Skeletal muscle cell (primary cell): ENCODE data around the gene OPTC.
A peak's percentile ranks its signal among the peaks of the same experiment; 100 is the strongest.

ENCODE experiments used
- DNase-seq: peaks from one replicate; pipeline ENCODE4 v3.0.0-alpha.2; 2010; ENCODE audit warnings: low read depth
- H3K4me3 ChIP-seq: 2 replicates; pipeline ENCODE4 v1.5.1; 2011; ENCODE audit warnings: low read depth, mild to moderate bottlenecking, control low read depth, low read length, moderate library complexity

OPTC gene

DNA sequence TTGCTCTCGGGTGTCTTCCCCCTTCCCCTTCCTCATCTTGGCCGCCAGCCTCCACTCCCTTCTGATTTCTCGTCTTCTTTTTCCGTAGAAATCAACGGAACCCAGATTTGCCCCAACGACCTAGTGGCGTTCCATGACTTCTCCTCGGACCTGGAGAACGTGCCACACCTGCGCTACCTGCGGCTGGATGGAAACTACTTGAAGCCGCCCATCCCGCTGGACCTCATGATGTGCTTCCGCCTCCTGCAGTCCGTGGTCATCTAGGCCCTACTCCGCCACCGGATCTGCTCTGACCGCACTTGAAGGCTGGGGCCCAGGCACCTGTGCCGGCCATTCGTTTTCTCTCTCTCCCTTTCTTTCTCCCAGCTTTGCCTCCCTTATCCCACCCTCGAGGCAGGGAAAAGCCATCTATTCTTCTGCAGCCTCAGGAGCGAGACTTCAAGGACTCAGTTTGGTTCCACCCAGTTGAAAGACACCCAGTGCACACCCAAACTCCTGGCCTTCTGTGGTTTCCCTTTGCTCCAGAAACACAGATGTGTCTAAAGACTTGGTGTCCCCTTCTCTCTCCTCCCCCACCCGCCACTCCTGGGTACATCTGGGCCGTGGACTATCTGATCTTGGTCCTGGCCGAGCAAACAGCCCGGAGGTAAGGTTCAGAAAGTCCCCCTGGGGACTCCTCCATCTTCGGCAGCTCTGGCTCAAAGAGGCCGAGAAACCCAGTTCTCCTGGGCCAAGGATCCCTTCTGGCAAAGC lies 7.2 kb upstream of the OPTC start:
- DNase-seq: no peak
- H3K4me3 ChIP-seq: peak overlapping the region; percentile 43

DNA sequence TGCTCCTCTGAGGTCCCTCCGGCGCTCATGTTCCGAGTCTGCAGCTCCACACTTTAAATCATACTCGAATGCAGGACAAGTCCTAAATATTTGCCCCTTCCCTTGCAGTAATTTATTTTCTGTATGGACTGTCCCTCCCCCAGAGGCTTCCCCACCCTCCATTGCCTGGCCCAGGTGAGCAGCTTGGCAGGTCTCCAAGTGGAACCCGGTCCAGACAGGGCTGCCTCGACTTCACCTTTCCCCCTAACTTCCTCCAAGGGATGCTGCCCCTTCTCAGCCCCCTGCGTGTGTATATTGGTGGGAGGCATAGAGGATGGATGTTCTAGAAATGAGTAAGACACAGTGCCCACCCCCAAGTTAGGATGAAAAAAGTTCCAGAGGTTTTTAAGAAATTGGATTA lies 5.4 kb upstream of the OPTC start:
- H3K4me3 ChIP-seq: no peak overlapping the region
- no peak for DNase-seq

DNA sequence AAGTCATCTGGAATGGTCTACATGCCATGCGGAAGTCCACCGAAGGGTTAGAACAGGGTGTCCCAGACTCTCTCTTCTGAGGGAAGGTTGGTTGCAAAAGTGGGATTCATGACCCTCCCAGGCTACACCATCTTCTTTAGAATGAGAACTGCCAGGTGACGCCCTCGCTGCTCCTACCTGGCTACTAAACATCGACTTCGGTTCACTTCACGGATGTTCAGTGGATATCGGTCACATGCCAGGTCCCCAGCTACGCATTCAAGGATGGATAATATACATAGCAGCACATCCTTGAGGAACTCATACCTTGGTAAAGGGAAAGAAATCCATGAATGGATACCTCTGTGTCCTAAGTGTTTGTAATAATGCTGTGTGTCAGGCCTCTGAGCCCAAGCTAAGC lies 3.3 kb upstream of the OPTC start:
- no peak overlapping the region for H3K4me3 ChIP-seq
- no peak for DNase-seq

DNA sequence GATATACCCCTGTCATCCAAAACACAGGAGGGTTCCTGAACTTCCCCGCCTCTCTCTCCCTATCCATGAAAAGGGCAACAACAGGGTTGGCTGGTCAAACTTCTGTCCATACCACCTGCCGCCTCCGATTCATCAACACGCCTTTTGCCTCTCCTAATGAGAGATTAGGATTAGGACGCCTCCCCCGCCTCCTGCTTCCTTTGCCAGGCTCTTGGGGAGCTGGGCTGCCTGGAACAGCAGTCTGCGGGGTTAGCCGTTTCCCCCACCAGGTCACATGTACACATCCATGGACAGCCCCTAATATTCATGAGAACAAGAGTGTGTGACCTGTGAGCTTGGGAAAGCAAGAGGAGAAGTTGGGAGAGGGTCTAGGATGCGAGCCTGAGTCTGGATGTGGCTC lies 2.3 kb upstream of the OPTC start:
- no peak overlapping the region for H3K4me3 ChIP-seq
- no peak for DNase-seq

DNA sequence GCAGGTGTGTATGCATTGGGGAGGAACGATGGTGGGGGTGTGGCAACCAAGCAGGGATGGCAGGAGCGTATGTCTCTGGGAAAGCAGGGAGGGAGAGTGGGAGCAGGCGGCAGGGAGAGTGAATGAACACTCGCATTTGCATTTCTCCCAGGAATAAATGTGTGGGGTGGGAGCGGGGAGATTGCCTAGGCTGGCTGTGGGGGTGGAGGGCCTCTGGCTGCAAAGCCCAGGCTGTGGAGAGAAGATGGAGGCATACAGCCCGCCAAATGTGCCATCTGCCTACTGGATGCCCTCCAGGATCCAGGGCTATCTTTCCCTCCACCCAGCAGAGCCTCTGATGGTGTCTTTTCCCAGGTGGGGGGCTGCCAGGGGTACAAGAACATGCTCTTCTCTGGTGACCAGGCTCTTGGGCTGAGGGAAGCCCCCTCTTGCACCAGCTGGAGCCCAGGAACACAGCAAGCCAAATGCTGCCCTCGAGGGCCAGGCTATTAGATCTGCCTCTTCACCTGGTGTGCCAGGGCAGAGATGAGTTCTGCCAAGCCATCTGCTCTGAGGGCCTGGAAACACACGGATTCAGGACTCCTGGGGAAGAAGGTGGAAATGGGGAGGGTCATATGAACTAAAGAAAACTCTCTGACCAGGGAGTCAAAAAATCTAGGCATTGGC lies 1.7 kb upstream of the OPTC start:
- DNase-seq: no peak
- no peak overlapping the region for H3K4me3 ChIP-seq

DNA sequence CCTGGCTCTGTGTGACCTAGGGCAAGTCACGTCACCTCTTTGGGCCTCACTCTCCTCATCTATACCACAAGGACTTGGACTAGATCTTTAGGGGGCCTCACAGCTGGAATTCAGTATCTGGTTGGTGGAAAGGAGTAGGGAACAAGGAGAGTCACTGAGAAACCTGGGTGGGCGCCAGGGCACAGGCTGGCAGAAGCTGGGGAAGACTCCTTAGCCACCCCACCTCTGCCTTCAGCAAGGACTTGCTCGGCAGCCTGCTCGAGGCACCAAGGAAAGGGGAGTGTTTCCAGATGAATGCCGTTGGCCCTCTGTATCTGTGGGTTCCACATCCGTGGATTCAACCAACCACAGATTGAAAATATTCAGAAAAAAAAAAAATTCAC lies 1.2 kb upstream of the OPTC start:
- no peak for DNase-seq

DNA sequence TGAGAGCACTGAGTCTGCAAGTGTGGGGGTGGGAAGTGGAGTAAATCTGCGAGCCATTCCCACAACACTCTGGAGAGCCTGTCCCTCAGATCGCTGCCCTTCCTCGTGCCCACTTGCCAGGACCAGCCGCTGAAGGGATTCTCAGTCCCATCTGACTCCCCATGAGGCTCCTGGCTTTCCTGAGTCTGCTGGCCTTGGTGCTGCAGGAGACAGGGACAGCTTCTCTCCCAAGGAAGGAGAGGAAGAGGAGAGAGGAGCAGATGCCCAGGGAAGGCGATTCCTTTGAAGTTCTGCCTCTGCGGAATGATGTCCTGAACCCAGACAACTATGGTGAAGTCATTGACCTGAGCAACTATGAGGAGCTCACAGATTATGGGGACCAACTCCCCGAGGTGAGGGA lies 1.9 kb downstream of the OPTC start:
- no peak overlapping the region for H3K4me3 ChIP-seq
- no peak for DNase-seq

More for the DNA sequence above, 1.2 kb upstream of the OPTC start:
- H3K4me3 ChIP-seq: no peak overlapping the region

DNA sequence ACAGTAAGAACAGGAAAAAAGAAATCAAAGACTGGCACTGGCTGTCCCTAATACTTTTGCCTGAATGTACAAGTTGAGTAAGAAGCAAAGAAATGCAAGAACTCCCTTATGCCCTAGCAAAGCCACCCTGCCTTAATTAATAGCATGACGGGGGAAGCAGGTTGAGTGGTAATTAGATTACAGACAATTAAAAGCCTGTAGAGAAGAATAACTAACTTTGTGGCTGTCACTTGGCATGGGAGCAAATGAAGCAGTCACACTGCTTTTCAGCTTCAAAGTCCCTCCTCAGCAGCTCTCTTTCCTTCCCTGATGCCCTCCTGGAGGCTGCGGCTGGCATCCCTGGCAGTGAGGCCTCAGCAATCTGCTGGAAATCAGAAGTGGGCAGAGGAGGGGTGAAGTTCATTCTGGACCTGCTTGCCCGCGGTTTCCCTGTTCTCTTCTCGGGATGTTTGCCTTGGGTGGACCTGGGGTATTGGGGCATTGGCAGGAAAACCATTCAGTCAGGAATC lies 3.4 kb downstream of the OPTC start:
- H3K4me3 ChIP-seq: no peak overlapping the region

DNA sequence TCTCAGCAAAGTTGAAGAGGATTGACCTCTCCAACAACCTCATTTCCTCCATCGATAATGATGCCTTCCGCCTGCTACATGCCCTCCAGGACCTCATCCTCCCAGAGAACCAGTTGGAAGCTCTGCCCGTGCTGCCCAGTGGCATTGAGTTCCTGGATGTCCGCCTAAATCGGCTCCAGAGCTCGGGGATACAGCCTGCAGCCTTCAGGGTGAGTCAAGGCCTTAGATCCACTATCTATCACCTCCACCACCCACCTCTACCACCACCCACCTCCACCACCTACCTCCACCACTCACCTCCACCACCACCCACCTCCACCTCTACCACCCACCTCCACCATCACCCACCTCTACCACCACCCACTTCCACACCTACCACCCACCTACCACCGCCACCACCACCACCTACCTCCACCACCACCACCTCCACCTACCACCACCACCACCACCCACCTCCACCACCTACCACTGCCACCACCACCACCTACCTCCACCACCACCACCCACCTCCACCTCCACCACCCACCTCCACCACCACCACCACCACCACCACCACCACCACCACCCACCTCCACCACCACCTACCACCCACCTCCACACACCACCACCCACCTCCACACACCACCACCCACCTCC lies 5.8 kb downstream of the OPTC start:
- DNase-seq: no peak
- no peak overlapping the region for H3K4me3 ChIP-seq

More for the DNA sequence above, 3.4 kb downstream of the OPTC start:
- DNase-seq: no peak

DNA sequence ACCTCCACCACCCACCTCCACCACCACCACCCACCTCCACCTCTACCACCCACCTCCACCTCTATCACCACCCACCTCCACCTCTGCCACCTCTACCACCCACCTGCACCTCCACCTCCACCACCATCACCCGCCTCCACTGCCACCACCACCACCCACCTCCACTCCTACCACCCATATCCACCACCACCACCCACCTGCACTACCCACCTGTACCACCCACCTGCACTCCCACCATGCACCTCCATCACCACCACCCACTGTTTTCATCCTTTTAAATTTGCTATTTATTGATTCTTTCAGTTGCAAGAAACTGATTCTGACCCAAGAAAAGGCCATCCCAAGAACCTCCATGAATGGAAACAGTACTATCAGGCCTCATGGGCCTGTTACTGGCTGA lies 6.3 kb downstream of the OPTC start:
- DNase-seq: no peak
- no peak overlapping the region for H3K4me3 ChIP-seq

DNA sequence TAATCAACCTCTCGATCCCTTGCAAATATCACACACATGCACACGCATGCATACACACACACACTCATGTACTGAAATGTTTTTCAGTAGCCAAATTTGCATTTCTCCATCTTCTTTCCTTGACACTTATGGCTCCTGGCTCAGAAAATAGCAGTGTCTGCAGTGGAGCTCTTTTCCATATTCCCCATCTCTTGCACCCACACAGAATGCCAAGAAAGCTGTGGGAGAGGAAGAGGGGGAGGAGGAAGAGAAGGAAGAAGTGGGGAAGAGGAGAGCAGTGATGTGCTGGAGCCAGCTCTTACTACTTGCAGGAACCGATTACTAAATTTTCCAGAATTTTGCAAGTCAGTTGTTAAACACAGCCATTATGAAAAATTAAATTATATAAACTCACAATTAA lies 9.9 kb downstream of the OPTC start:
- no peak for DNase-seq
- no peak overlapping the region for H3K4me3 ChIP-seq

DNA sequence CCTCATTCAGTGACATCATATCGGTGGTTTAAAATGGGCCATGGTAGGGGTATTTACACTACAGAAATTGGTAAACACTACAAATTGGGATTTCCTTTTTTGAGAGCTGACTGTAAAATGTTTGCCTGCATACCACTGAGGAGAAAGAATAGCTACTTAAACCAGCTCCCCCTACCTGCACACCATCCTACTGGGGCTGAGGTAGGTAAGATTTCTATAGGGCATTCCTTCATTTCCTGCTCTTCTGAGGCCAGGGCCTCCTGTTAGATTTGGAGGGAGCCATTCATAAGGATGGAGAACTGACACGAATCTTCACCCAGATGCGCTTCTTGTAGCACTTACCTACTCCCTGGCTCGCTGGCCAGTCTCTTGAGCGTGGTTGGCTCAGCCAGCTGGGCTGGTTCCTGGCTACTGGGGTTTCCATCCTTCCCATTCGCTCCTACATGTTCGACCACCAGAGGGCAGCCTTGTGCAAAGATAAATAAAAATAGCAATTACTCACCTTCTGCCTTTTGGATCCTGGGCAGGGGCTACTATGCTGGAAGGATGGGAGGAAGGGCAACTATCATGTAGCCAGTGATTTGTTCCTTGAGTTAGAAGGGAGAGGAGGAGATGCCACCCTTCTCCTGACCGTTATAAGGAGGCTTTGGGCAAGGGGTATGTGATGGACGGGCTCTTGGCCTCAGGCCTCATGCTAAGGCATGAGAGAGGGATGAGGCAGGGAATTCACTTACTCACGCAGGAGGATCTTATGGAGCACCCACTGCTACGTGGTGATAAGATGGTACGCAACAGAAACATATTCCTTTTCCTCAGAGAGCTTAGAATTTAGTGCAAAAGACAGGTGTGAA lies 10.7 kb downstream of the OPTC start:
- H3K4me3 ChIP-seq: no peak overlapping the region
- DNase-seq: peak; percentile 38

DNA sequence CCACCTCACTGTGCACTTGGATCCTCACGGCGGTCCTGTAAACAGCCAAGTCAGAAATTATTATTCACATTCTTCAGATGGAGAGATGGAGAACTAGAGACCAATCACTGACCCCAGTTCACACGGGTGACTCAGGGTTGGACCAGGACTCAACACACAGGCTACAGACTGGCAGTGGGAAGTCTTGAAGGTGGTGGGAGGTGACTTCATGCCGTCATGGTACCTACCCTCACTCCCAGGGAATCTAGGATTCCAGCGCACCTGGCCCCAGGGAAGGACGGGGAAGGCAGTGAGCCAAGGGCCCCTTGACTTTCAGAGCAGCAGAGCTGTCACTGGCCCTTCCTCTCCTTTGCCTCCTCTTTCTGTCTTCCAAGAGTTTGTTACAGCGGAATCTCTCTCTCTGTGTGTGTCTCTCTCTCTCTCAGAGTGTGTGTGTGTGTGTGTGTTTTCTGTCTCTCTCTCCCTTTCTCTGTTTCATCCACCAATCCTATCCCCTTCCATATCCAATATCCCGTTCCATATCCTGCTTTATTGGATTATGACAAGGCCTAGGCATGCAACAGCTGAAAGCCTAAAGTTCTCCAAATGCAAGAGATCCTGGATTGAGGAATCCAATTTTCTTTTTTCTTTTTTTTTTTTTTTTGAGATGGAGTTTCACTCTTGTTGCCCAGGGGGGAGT lies 11.7 kb downstream of the OPTC start:
- no peak for DNase-seq
- no peak overlapping the region for H3K4me3 ChIP-seq

DNA sequence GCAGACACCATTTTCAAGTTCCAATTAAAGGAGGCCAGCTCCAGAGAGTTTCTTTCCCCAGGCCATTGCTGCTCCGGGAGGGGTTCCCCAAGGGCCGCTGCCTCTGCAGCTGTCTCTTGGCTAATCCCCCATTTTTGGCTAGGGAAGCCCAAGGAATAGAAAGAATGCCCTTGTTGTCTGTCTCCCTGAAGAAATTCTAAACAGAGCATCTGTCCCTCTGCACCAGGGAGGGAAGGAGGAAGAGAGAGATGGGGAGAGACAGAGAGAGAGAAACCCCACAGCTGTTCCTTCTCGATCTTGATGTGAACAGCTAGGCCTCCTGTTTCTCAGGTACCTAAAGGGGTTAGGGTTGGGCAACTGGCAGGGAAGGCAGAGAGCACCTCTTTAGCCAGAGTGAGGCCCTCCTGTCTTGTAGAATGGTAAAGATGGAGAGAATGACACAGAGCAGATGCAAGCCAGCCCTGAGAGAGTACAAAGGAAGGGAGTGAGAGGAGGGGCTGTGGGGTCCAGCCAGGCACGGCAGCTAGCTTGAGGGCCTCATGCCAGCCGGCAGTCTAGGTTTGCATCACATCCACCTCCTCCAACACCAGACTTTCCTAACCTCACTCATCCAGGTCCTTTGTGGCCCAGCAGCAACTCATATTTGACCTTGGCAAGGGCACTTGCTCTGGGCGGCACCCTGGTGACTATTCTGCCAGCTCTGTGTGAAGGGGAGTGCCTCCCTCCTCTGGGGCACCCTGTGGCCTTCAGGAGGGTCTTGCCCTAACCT lies 13.1 kb downstream of the OPTC start:
- H3K4me3 ChIP-seq: no peak overlapping the region
- DNase-seq: peak; percentile 19

DNA sequence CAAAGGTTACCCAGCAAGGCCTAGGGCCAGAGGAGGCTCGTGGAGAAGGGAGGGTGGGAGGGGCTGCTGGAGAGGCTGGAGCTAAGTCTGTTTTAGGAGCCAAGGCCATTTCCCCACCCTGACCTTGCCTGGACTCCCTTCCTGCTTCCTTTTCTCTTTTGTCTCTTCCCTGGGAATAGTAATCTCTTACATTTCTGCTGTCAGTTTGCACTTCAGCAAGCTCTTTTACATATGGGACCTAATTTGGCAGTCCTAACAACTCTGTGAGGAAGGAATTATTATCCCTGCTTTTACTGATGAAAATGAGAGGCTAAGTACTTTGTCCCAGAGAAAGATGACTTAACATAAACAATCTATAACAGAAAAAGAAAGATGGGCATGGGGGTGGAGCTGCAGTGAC lies 13.8 kb downstream of the OPTC start:
- no peak for DNase-seq
- no peak overlapping the region for H3K4me3 ChIP-seq

DNA sequence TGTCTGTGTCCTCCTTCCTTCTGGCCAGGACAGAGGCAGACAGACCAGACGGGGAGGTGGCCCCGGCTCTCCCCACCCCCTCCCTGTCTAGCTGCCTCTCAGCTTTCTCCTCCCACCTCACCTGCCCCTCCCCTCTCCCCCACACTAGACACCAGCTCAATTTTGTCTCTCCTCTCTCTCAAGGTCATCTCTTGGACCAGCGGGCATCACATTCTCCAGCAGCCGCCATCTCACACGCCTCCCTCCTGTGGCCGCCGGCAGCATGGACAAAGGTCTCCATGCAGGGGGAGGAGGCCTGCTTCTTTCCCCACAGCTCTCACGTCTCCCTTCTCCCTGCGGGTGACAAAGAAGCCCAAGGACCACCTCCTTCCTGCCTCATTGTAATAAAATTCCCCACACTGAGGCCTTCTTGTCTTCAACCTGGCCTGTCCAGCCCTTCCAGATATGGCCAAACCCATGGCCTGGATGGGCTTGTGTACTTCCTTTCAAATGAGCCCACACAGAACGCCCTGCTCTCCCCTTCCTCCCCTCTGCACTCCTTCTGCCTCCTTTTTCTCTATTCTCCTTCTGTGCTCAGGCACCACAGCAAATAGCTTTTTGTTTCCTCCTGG lies 14.6 kb downstream of the OPTC start:
- no peak for DNase-seq

DNA sequence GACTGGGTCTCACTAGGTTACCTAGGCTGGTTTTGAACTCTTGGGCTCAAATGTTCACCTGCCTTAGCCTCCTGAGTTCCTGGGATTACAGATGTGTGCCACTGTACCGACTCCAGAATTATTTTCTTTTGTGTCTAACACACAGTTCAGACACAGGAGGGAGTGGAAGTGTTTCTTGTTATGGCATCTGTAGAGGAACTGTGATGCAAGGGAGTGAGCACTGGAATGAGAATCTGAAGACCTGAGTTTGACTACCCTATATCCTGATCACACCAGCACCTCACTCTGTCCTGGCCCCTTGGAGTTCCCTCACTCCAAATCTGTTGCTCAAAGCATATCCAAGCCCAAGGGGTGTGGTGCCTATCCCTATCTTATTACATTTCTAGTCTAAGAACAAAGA lies 15.2 kb downstream of the OPTC start:
- H3K4me3 ChIP-seq: no peak overlapping the region
- DNase-seq: no peak

More for the DNA sequence above, 14.6 kb downstream of the OPTC start:
- no peak overlapping the region for H3K4me3 ChIP-seq

DNA sequence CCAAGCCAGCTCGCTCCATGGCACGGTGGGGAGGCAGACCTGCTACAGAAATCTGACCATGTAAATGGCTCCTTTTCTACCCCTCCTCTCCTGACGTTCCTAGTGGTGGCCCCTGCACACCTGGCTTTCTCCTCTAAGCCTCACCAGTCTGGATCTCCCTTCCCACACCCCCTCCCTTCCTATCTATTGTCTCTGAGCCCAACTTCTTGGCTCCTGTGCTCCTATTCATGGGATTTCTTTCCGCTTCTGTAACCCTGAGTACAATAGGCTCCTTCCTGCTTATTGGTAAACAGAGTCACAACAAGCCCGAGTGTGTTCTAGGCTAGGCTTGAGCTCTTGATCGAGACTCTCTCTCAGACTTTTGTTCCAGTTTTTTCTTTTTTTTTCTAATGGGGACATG lies 17.6 kb downstream of the OPTC start:
- no peak overlapping the region for H3K4me3 ChIP-seq
- DNase-seq: no peak
